Inflammatory macrophage (primary cell): Measurements from ENCODE around the gene ZNF524.

Experiments
- DNase-seq, 2 donors: peaks; one replicate each; pipeline ENCODE4 v3.0.0-alpha.2; 2020 to 2022

Gene ZNF524

DNA sequence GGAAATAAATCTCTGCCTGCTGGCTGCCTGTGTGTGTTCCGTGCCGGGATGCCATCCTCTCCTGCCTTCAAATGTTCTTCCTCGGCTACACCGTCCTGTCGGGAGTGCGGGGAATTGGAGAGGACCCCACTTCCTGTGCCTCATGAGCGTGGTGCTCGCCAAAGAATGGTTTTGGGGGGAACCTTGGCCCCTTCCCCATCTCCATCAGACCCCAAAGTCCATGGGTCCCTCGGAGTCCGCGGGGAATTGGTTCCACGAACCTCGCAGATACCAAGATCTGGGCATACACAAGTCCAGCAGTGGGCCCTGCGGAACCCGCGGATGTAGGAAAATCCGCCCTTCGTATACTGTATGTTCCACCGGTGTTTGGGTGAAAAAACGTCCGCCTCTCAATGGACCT, 3.0 kb downstream of the ZNF524 start:
- no peak for DNase-seq

DNA sequence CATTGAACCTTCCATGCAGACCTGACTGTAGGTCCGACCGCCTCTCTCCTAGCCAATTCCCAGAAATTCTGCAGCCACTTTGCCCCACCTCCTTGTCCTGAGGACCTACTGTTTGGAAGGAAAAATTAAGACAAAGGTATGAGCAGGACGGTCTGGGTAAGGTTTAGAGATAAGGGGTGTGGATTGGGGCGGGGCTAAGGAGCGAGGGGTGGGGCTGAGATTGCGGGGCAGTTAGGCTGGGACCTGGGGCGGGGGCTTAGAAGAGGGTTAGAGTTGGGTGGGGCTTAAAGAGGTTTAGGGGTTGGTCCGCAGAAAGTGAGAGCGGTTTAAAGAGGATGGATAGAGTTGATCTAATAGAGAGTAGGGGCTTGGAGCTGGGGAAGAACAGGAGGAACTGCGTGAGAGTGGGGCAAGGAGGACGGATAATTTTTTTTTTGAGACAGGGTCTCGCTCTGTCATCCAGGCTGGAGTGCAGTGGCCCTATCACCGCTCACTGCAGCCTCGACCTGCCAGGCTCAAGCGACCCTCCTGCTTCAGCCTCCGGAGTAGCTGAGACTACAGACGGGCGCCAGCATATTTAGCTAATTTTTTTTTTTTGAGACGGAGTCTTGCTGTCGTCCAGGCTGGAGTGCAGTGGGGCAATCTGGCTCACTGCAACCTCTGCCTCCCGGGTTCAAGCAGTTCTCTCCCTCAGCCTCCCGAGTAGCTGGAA, 3.6 kb downstream of the ZNF524 start:
- no peak for DNase-seq

DNA sequence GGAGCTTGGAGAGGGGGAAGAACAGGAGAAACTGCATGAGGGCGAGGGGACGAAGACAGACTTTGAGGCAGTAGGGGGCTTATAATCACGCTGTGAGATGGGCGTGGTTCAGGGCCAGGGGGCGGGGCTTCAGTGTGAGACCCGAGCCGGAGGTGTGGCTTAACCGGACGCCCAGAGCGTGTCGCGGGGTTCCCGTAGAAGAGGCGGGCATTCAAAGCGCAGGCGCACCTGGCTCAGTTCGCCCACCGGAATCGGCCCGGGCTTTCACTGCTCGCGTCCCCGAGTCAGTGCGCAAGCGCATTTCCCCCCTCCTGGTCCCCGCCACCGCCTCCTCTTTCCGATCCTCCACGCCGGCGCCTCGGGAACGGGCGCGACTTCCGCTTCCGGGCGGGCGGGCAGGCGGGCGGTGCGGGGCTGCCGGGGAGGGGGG, 5.1 kb downstream of the ZNF524 start:
- DNase-seq: peak; percentile 98 to 99

DNA sequence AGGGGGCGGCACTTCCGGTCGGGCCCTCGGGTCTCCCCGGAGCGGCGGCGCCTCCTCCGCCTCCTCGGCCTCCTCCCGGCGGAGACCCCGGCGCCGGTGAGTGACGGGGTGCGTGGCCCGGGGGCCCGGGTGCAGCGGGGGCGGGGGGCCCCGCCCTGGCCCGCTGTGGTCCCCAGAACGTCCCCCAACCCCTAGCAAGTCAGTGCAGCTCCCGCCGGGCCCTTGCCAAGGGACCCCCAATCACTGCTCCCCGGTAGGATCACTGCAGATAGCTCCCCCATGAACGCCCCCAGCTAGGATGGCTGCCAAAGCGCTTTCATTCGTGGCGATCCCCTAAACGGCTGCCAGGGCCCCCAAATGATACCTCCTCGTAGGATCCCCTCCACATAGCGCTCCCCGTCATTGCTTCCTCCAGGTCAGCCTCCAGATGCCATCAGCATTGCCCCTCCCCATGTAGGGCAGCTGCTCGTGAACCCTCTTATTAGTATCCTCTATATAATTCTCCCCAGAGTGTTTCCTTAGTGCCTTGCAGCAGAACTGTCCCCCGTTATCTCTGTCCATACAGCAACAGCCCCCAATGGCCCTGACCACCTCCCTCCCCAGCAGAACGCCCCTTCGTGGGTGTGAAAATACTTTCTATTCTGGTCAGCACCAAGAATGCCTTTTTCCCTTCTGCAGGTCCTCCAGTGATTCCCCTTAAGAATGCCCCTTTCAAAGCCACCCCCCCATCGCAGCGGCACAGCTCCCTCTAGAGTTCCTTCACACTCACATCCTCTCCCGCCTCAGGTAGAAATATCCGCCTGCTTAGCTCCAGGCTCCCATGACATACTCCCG, 5.8 kb downstream of the ZNF524 start, which contains the start of gene ZNF865:
Gene ZNF865, plus strand, starts transcription at position 11 of the 834 bp plus-strand sequence. CDS start 7,972 bp downstream, outside the sequence.
- peak; percentile 68 to 73 for DNase-seq

DNA sequence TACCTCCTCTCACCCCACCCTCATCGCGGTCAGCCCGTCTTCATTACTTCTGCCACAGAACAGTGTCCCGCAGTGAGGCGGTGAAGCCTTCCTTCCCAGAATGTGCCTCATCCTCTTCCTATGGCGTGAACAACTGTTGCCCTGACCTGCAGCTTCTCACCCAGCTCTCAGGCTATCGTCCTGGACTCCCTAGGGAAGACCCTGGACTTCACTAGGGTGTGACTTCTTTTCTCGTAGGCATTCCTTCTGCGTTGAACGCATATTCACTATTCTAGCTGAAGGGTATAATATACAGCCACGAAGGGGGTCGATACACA, 6.3 kb downstream of the ZNF524 start:
- no peak for DNase-seq

DNA sequence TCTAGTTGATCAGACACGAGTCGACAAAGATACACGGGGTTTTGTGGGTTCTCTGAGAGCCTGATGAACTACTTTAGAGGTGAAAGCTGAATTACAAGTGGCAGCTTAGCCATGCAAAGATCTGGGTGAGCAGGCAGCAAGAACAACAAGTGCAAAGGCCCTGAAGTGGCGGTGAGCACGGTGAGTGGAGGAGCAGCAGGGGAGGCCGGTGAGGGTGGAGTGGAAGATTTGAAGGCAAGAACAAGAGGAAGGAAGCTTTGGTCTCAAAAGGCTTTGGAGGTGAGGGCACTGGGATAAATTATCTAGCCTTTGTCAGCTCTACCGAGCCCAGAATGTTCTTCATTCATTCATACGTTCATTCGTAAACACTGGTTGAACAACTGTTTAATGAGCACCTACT, 6.7 kb downstream of the ZNF524 start:
- DNase-seq: no peak

DNA sequence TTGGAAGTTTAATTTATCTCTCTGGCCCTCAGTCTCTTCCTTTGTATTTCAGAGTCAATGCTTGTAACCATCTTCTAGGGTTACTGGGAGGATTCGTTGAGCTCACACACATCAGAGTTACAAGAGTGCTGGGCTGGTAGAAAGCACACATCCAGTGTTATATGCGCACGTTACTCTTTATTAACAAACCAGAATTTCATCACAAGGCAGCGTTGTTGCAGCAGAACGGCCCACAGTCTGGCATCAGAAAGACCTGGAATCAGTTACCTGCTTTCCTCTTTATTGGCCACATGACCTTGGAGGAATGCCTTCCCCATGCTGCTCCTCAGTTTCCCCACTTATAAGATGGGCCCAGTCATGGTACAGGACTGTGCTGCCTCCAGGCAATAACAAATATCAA, 9.2 kb downstream of the ZNF524 start:
- no peak for DNase-seq

DNA sequence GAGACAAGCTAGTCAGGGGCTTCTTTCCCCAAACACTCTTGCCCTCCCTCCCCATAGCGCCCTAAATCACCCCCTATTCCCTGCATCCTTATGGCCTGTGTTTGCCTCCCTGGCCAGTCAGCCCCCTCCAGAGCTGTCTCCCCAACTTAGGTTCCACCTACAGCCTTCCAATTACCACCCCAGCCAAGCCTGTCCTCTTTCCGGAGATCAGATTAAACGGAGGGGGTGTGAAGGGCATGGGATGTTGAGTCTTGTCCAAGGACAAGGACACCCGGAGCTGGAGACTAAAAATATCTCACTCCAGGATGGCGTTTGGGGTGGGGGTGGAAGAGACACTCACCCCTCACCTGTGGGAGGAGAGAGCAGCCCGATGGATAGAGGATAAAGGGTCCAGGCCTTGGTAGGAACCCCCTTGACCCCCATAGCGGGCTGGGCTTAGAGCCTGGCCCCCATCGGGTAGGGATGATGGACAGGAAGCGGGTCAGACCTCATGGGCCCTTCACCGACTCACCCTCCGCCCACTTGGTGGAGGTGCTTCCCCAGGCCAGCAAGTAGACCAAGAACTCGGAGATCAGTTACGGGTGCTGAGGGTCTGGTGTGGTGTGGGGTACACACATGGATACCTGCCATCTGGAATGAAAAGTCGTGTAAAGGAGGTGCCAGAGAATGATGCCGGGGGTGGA, 11.4 kb downstream of the ZNF524 start:
- no peak for DNase-seq

DNA sequence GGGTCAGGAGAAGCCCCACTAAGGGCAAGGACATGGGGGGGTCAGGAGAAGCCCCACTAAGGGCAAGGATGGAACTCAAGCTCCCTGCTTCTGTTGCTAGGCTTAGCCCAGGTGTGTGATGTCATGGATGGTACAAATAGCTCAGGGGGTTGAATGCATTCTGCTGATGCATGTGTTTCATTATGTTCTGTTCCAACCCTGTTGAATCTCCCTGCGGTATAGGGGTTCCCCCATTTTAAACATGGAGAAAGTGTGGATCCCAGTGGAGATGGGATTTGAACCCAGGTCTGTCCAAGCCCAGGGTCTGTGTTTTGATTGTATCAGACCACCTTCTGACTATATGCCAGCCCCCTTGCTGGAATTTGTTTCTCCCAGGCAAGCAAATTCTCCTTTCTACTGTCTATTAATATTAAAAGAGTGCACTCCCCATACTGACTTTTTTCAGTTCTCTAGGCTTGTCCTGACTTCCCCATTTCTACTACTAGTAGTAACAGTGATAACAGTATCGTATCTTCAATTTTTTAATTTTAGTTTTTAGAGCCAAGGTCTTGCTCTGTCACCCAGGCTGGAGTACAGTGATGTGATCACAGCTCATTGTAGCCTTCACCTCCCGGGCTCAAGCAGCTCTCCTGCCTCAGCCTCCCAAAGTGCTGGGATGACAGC, 12.0 kb downstream of the ZNF524 start:
- no peak for DNase-seq

DNA sequence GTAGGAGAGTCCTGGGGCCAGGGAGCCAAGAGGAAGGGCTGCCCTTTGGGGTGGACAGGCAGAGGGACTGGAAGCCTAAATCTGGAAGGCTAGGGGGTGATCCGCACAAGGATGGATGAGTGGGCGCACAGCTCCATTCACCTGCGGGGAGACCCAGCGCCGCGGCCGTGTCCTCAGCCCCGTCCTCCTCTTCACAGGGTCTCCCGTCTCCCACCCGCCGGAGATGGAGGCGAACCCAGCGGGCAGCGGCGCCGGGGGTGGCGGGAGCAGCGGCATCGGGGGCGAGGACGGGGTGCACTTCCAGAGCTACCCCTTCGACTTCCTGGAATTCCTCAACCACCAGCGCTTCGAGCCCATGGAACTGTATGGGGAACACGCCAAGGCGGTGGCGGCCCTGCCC, 13.3 kb downstream of the ZNF524 start:
- no peak for DNase-seq

DNA sequence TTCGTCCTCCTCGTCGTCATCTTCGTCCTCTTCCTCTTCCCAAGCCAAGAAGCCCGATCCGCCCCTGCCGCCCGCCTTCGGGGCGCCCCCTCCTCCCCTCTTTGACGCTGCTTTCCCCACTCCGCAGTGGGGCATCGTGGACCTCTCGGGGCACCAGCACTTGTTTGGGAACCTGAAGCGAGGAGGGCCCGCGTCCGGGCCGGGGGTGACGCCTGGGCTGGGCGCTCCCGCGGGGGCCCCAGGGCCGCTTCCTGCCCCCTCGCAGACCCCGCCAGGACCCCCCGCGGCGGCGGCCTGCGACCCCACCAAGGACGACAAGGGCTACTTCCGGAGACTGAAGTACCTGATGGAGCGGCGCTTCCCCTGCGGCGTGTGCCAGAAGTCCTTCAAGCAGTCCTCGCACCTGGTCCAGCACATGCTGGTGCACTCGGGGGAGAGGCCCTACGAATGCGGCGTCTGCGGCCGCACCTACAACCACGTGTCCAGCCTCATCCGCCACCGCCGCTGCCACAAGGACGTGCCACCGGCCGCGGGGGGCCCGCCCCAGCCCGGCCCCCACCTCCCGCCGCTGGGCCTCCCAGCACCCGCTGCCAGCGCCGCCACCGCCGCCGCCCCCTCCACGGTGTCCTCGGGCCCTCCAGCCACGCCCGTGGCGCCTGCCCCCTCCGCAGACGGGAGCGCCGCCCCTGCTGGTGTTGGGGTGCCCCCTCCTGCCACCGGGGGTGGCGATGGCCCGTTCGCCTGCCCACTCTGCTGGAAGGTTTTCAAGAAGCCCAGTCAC, 14.0 kb downstream of the ZNF524 start:
- no peak for DNase-seq

DNA sequence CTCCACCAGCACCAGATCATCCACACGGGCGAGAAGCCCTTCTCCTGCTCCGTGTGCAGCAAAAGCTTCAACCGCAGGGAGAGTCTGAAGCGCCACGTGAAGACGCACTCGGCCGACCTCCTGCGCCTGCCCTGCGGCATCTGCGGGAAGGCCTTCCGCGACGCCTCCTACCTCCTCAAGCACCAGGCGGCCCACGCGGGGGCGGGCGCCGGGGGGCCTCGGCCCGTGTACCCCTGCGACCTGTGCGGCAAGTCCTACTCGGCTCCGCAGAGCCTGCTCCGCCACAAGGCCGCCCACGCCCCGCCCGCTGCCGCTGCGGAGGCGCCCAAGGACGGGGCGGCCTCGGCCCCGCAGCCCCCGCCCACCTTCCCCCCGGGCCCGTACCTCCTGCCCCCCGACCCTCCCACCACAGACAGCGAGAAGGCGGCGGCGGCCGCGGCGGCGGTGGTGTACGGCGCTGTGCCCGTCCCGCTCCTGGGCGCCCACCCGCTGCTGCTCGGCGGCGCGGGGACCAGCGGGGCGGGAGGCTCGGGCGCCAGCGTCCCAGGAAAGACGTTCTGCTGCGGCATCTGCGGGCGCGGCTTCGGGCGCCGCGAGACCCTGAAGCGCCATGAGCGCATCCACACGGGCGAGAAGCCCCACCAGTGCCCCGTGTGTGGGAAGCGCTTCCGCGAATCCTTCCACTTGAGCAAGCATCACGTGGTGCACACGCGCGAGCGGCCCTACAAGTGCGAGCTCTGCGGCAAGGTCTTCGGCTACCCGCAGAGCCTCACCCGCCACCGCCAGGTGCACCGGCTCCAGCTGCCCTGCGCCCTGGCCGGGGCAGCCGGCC, 14.8 kb downstream of the ZNF524 start:
- DNase-seq: no peak

DNA sequence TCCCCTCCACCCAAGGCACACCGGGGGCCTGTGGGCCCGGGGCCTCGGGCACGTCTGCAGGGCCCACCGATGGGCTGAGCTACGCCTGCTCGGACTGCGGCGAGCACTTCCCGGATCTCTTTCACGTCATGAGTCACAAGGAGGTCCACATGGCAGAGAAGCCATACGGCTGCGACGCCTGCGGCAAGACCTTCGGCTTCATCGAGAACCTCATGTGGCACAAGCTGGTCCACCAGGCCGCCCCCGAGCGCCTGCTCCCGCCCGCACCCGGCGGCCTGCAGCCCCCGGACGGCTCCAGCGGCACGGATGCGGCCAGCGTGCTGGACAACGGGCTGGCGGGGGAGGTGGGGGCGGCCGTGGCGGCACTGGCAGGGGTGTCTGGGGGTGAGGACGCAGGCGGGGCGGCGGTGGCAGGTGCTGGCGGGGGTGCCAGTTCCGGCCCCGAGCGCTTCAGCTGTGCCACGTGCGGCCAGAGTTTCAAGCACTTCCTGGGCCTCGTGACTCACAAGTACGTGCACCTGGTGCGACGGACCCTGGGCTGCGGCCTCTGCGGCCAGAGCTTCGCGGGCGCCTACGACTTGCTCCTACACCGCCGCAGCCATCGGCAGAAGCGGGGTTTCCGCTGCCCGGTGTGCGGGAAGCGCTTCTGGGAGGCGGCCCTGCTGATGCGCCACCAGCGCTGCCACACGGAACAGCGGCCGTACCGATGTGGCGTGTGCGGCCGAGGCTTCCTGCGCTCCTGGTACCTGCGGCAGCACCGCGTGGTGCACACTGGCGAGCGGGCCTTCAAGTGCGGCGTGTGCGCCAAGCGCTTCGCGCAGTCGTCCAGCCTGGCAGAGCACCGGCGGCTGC, 15.7 kb downstream of the ZNF524 start:
- DNase-seq: no peak

DNA sequence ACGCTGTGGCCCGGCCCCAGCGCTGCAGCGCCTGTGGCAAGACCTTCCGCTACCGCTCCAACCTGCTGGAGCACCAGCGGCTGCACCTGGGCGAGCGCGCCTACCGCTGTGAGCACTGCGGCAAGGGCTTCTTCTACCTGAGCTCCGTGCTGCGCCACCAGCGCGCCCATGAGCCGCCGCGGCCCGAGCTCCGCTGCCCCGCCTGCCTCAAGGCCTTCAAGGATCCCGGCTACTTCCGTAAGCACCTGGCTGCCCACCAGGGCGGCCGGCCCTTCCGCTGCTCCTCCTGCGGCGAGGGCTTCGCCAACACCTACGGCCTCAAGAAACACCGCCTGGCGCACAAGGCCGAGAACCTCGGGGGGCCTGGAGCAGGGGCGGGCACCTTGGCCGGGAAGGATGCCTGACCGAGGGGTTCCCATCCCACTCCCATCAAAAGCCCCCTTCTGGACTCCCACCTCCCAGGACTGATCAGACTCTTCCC, 16.3 kb downstream of the ZNF524 start:
- no peak for DNase-seq

DNA sequence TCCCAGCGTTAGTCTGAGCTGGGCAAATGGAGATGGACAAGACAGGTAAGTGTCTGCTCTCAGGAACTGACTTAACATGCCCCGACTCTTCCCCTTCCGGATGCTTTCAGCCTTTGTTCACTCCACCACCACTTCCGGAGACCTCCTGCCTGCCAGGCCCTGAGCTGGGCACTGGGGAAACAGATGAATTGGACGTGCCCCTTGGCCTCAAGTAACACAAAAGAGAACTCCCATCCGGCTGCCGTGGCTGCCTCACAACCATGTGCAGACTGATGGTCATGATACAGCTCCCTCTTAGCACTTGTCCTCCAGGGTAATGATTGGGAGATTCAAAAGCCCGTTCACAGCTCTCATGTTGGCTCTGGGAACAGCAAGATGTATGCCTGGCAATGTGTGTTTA, 17.3 kb downstream of the ZNF524 start:
- no peak for DNase-seq

DNA sequence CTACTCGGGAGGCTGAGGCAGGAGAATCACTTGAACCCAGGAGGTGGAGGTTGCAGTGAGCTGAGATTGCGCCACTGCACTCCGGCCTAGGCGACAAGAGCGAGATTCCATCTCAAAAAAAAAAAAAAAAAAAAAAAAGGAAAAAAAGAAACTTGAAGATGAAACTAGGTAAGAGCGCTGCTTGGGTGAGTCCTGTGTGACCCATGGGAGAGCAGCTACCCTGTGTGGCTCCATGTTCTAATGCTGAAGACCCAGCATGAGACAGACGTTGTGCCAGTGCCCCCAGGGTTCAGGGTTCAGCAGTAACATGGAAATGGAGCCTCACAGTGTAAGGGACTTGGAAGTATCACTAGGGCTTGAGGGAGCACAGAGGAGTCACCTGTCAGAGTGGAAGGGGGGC, 18.3 kb downstream of the ZNF524 start:
- DNase-seq: no peak

DNA sequence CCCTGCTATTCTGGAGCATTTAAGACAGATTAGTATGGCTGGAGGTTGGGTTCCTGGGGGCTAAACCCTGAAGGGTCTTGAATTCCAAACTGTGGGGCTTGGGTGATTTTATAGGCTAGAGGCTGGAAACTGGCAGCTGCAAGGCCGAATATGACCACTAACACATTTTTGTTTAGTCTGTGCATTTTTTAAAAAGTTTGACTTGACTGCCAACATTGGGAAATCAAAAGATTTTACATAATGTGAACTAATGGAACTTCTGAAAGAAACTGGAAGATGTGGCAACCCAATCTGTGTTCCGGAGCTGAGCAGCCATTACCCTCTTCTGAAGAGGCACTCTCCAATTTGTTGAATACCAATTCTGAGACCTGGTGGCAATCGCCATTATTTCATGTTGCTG, 19.2 kb downstream of the ZNF524 start:
- peak; percentile 29 to 77 for DNase-seq

DNA sequence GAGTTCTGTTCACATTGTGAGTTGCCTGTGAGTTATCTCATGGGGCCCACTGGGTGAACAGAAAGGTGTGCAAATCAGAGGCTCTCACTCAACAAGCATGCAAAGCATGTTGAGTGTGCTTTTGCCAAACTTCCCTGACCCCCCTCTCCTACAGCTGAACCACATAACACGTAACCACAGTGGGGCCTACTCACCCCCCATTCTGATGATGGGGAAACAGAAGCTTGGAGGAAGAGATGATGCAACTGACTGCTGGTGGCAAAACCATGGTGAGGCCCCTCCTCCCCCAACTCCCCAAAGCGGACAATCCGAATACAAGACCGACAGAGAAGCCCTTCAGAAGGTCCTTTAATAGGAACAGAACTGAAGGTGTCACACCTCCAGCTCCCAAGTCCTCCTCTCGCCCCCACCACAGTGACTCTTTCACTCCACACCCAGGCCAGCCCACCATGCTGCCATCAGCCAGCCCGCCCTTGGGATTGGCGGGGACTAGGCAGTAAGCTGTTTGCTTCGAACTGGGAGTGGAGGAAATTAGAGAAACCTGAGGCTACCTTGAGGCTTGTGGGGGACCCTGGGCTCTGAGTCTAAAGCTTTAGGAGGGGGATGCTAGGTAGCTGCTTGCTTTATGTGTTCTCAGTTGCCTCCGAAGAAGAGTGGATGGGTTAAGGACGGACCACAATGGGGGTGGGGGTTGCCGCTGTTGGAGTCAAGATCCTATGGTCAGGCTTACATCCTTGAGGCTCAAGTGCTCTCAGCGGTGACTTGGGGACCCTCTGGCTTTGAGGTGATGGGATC, 20.5 kb downstream of the ZNF524 start:
- DNase-seq: peak; percentile 67 to 76

DNA sequence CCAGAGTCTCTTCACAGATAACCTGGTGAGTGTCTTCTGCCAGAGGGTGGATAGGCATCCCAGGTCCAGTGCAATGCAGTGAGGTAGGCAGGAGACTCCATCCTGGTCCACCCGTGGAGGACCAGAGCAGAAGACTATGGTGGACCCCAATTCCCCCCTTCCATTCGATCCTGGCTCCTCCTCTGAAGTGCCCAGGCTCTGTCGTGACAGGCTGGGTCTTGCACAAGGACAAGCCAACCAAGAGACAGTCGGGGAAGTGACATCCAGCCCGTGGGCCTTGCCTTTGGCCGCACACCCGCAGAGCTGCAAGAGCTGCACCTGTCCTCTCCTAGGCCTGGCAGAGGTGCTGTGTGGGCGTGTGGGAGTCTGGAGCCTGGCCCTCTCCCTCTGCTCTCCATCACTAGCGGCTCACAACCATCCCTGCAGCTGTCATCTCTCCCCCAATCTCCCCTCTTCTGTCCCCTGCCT, 21.2 kb downstream of the ZNF524 start:
- no peak for DNase-seq
